A549 (cell line): ENCODE measurements around the gene COPS3. TPM values are rescaled to one million over a fixed set of nuclear protein-coding genes. Genes with fewer than 3 reads are reported as not detected.
A peak's percentile ranks its signal among the peaks of the same experiment; 100 is the strongest.
"Not testable (repeated sequence)": the region's sequence is repeated elsewhere in the genome, so short reads cannot be mapped to it uniquely, and the experiment has no call there.

Source experiments
- ATAC-seq, 2 experiments: fragments of 200-7000 bp in 1 of 2; fragments of >200 bp in 1 of 2; cut with Nextera tagmentation in 1 of 2; cut with Tn5 transposase in 1 of 2; 3 replicates each; pipeline versions ENCODE4 v1.8.0 to v1.9.1; 2018 to 2020; ENCODE audit warnings: mild to moderate bottlenecking in 1 of 2, moderate library complexity in 1 of 2
- CTCF ChIA-PET: fragments of 300-600 bp; sonication (Branson Sonifier 250); formaldehyde crosslinking; extraction: SDS; loops from one replicate; lab custom pipeline; 2021; ENCODE audit warnings: antibody characterized with exemption, inconsistent platforms; lab: Yijun Ruan, JAX
- POLR2A ChIA-PET: fragments of 350-600 bp; formaldehyde crosslinking; extraction: SDS; loops from one replicate; lab custom pipeline; 2021; ENCODE audit warnings: antibody characterized with exemption, inconsistent platforms; lab: Yijun Ruan, JAX
- DNase-seq, 2 experiments: peaks; one replicate each; pipeline versions ENCODE4 v3.0.0 to v3.0.0-alpha.2; 2011 to 2016; ENCODE audit warnings: low read depth in 1 of 2, low spot score in 1 of 2
- FAIRE-seq: peaks from 2 replicates; lab custom pipeline; 2011; peaks lifted over from hg19 to GRCh38; lab: Jason Lieb, UNC
- H3K27ac ChIP-seq, 2 experiments: fragments of >200 bp; sonication (Bioruptor Twin); formaldehyde crosslinking; 3 replicates each; pipeline ENCODE4 v1.5.1; 2016 to 2017
- H3K4me1 ChIP-seq: fragments of >200 bp; sonication (Bioruptor Twin); formaldehyde crosslinking; 3 replicates; pipeline ENCODE4 v1.6.1; 2016
- H3K4me2 ChIP-seq: fragments of >200 bp; sonication (Bioruptor Twin); formaldehyde crosslinking; 3 replicates; pipeline ENCODE4 v1.6.1; 2016
- H3K4me3 ChIP-seq: fragments of >200 bp; sonication (Bioruptor Twin); formaldehyde crosslinking; 3 replicates; pipeline ENCODE4 v1.5.1; 2016
- H3K9me3 ChIP-seq: fragments of >200 bp; sonication (Bioruptor Twin); formaldehyde crosslinking; 3 replicates; pipeline ENCODE4 v1.6.1; 2016
- ATOH8 ChIP-seq: fragments of 250-450 bp; sonication (Bioruptor Pico); IDR thresholded peaks from 2 replicates; pipeline ENCODE4 v1.5.0; 2020; ENCODE audit warnings: low read depth, mild to moderate bottlenecking, moderate library complexity
- BCL3 ChIP-seq: fragments of >200 bp; sonication (Bioruptor Twin); formaldehyde crosslinking; IDR thresholded peaks from 3 replicates; pipeline ENCODE4 v1.6.1; 2016
- BHLHE40 ChIP-seq: IDR thresholded peaks from 2 replicates; pipeline ENCODE4 v1.6.1; 2012; ENCODE audit warnings: low read depth, low read length, inconsistent platforms
- CBX2 ChIP-seq: fragments of 200-600 bp; sonication (generic); IDR thresholded peaks from 2 replicates; pipeline ENCODE4 v1.6.1; 2016; ENCODE audit warnings: low read depth, mild to moderate bottlenecking, borderline replicate concordance
- CEBPB ChIP-seq, 2 experiments: fragments of >200 bp in 1 of 2; sonication (Bioruptor Twin) in 1 of 2; formaldehyde crosslinking in 1 of 2; IDR thresholded peaks; 2 replicates each; pipeline ENCODE4 v1.6.1; 2012 to 2016
- E2F6 ChIP-seq: IDR thresholded peaks from 2 replicates; pipeline ENCODE4 v1.6.1; 2012; ENCODE audit warnings: low read depth, borderline replicate concordance
- EHF ChIP-seq: fragments of 250-450 bp; sonication (Bioruptor Pico); IDR thresholded peaks from 2 replicates; pipeline ENCODE4 v1.5.0; 2020; ENCODE audit warnings: mild to moderate bottlenecking
- EP300 ChIP-seq, 2 experiments: fragments of >200 bp; sonication (Bioruptor Twin); formaldehyde crosslinking; IDR thresholded peaks; 2 replicates in 1 of 2; 3 replicates in 1 of 2; pipeline ENCODE4 v1.6.1; 2016 to 2017
- FOSL2 ChIP-seq, 2 experiments: fragments of 450-650 bp in 1 of 2; fragments of >200 bp in 1 of 2; sonication (Bioruptor Twin) in 1 of 2; formaldehyde crosslinking; IDR thresholded peaks; 2 replicates each; pipeline versions ENCODE4 v1.5.0 to v1.6.1; 2016 to 2020; ENCODE audit warnings: mild to moderate bottlenecking in 1 of 2, moderate library complexity in 1 of 2
- FOXS1 ChIP-seq: fragments of 250-450 bp; sonication (Bioruptor Pico); IDR thresholded peaks from 2 replicates; pipeline ENCODE4 v1.5.0; 2020; ENCODE audit warnings: mild to moderate bottlenecking, moderate library complexity
- HES2 ChIP-seq: fragments of >200 bp; sonication (Bioruptor Twin); formaldehyde crosslinking; IDR thresholded peaks from 2 replicates; pipeline ENCODE4 v1.6.1; 2016
- HEYL ChIP-seq: fragments of 250-450 bp; sonication (Bioruptor Pico); IDR thresholded peaks from 2 replicates; pipeline ENCODE4 v1.8.0; 2021; ENCODE audit warnings: mild to moderate bottlenecking, moderate library complexity
- HMGXB4 ChIP-seq: fragments of 250-450 bp; sonication (Bioruptor Pico); IDR thresholded peaks from 2 replicates; pipeline ENCODE4 v1.5.0; 2021; ENCODE audit warnings: mild to moderate bottlenecking, moderate library complexity, borderline replicate concordance
- HOXA7 ChIP-seq: fragments of 250-450 bp; sonication (Bioruptor Pico); IDR thresholded peaks from 2 replicates; pipeline ENCODE4 v1.5.0; 2020; ENCODE audit warnings: mild to moderate bottlenecking, moderate library complexity
- KDM1A ChIP-seq: fragments of 200-600 bp; sonication (generic); IDR thresholded peaks from 2 replicates; pipeline ENCODE4 v1.6.1; 2016; ENCODE audit warnings: low read depth, mild to moderate bottlenecking
- KDM5A ChIP-seq: fragments of 200-600 bp; sonication (generic); IDR thresholded peaks from 2 replicates; pipeline ENCODE4 v1.6.1; 2016; ENCODE audit warnings: antibody characterized with exemption, mild to moderate bottlenecking
- MAFK ChIP-seq: fragments of 450-650 bp; IDR thresholded peaks from 2 replicates; pipeline ENCODE4 v1.6.1; 2014; ENCODE audit not compliant: partially characterized antibody
- MAX ChIP-seq: IDR thresholded peaks from 2 replicates; pipeline ENCODE4 v1.6.1; 2012
- MYC ChIP-seq: IDR thresholded peaks from 2 replicates; pipeline ENCODE4 v1.6.1; 2012; ENCODE audit warnings: mild to moderate bottlenecking, inconsistent platforms, low read length, improper control_type of control experiment, borderline replicate concordance
- NFE2L2 ChIP-seq: fragments of 150-350 bp; conservative IDR thresholded peaks from 2 replicates; pipeline ENCODE4 v1.6.1; 2014; ENCODE audit warnings: low read length
- RCOR1 ChIP-seq: fragments of 150-350 bp; IDR thresholded peaks from 2 replicates; pipeline ENCODE4 v1.6.1; 2014; ENCODE audit warnings: antibody characterized with exemption, low read length, low read depth
- RFX5 ChIP-seq: fragments of 450-650 bp; IDR thresholded peaks from 2 replicates; pipeline ENCODE4 v1.7.1; 2014; ENCODE audit warnings: antibody characterized with exemption, mild to moderate bottlenecking, moderate library complexity
- SREBF2 ChIP-seq: fragments of 450-650 bp; IDR thresholded peaks from 2 replicates; pipeline ENCODE4 v1.6.1; 2014; ENCODE audit warnings: mild to moderate bottlenecking, moderate library complexity
- TFCP2L1 ChIP-seq: fragments of 250-450 bp; sonication (Bioruptor Pico); IDR thresholded peaks from 2 replicates; pipeline ENCODE4 v1.5.0; 2021; ENCODE audit warnings: mild to moderate bottlenecking
- TP53 ChIP-seq: fragments of 250-450 bp; sonication (Bioruptor Pico); IDR thresholded peaks from 2 replicates; pipeline ENCODE4 v1.5.0; 2021; ENCODE audit warnings: mild to moderate bottlenecking, moderate library complexity
- WGBS: methylation state at CpG from one replicate; pipeline ENCODE4 v1.1.6; 2017; ENCODE audit errors: missing lambda C conversion rate; 5-methylcytosine and 5-hydroxymethylcytosine counted together
- polyA plus RNA-seq, 4 experiments: library from polyadenylated mRNA; depleted of rRNA in 3 of 4; stranded (reverse); fragments of >200 nt; fragmentation: RNase III in 1 of 4; extraction: RNeasy Plus Mini Kit Qiagen cat#74134 plus additional on column Dnase treatment in 1 of 4; gene quantifications; 2 replicates in 3 of 4; 3 replicates in 1 of 4; pipeline ENCODE4 v1.2.3, GENCODE V29; 2011 to 2017

COPS3 gene
- polyA plus RNA-seq, 2 of the 4 experiments (the other 2 are of a cell fraction), result 149 to 204 TPM

- Histone ChIP-seq H3K4me2 (no peak overlapping the region), H3K4me1 (no peaks in the 10 kb centered on the region), H3K9me3 (no peaks in the 10 kb centered on the region), H3K27ac (no peak overlapping the region), H3K4me3 (no peak overlapping the region)
- ATAC-seq (no peak), FAIRE-seq (no peak), DNase-seq (no peak)
- 71% methylated on average over 4 of the region's 4 CpGs for WGBS
- TF ChIP-seq CEBPB (IDR thresholded peaks at IDR 0.05), result no peak
- TF ChIP-seq TP53, result no peak
- TF ChIP-seq RFX5, result no peak
- TF ChIP-seq NFE2L2, result no peak
- TF ChIP-seq HMGXB4 (CRISPR knock-in tag), result no peak
- no peak for TF ChIP-seq SREBF2
- no peak for TF ChIP-seq HES2
- POLR2A ChIA-PET, result no interaction called here
- CTCF ChIA-PET, result interaction anchor here (0.6 to 1.9 kb wide), 4 partner anchors 9 to 704 kb away, joined by 3 to 9 read pairs (median 4); no protein-coding TSS in a partner anchor
Measured at GRCh38 chr17:17289086-17289485, 8.0 kb upstream of the COPS3 start.

GRCh38 chr17:17285951-17286350 lies 4.9 kb upstream of the COPS3 start:
- 68% methylated on average over 5 of the region's 5 CpGs for WGBS
- no peak for TF ChIP-seq MAX
- no peak for TF ChIP-seq MAFK
- TF ChIP-seq KDM5A, result no peak
- TF ChIP-seq FOSL2 (IDR thresholded peaks at IDR 0.05), result no peak
- TF ChIP-seq FOSL2 (CRISPR knock-in tag; IDR thresholded peaks at IDR 0.05), result no peak
- TF ChIP-seq HOXA7 (CRISPR knock-in tag), result no peak
- TF ChIP-seq EHF (CRISPR knock-in tag), result no peak
- TF ChIP-seq FOXS1 (CRISPR knock-in tag), result no peak
- no peak for TF ChIP-seq HEYL (CRISPR knock-in tag)
- TF ChIP-seq ATOH8, result no peak
- TF ChIP-seq KDM1A, result no peak
- TF ChIP-seq RCOR1, result no peak
- TF ChIP-seq E2F6, result no peak
- TF ChIP-seq EP300 (IDR thresholded peaks at IDR 0.05), result no peak
- CTCF ChIA-PET, result no interaction called here
- no peak overlapping the region for H3K4me3 ChIP-seq
- POLR2A ChIA-PET, result no interaction called here
- no peaks in the 10 kb centered on the region for H3K9me3 ChIP-seq
- H3K27ac ChIP-seq, result no peak overlapping the region
- H3K4me1 ChIP-seq, result peaks cover 4% of the 10 kb centered on the region; the same call in 1 of the 3 replicates
- no peak for ATAC-seq
- H3K4me2 ChIP-seq, result no peak overlapping the region
- no peak for DNase-seq
- FAIRE-seq, result no peak

- TF ChIP-seq BHLHE40 (no peak), BCL3 (no peak), CBX2 (no peak), E2F6 (no peak), MYC (no peak), TFCP2L1 (CRISPR knock-in tag) (no peak)
- TF ChIP-seq, all 56 proteins: peak for 0
- no peak for FAIRE-seq
- 93% methylated on average over 4 of the region's 4 CpGs for WGBS
- peak overlapping the region; percentile 87 for H3K4me2 ChIP-seq
- H3K4me1 ChIP-seq, result peaks cover 20% of the 10 kb centered on the region; the same call in 2 of the 3 replicates
- H3K9me3 ChIP-seq, result no peaks in the 10 kb centered on the region
- H3K27ac ChIP-seq, result no peak overlapping the region
- ChIA-PET POLR2A (no interaction called here), CTCF (interaction anchor here (0.6 to 2.4 kb wide), 5 partner anchors 9 to 138 kb away, joined by 3 to 8 read pairs (median 3); no protein-coding TSS in a partner anchor)
- no peak for ATAC-seq
- peak overlapping the region; percentile 94; the same call in 2 of the 3 replicates for H3K4me3 ChIP-seq
- DNase-seq, result no peak
Measured at GRCh38 chr17:17279316-17279715, 1.7 kb downstream of the COPS3 start.

GRCh38 chr17:17277431-17277830 lies 3.6 kb downstream of the COPS3 start:
- ATAC-seq, DNase-seq, H3K27ac ChIP-seq, POLR2A ChIA-PET, H3K4me3 ChIP-seq, H3K9me3 ChIP-seq, FAIRE-seq, H3K4me2 ChIP-seq: not testable (repeated sequence)
- H3K4me1 ChIP-seq, result peaks cover 20% of the 10 kb centered on the region; the same call in 2 of the 3 replicates
- CTCF ChIA-PET, result interaction anchor here (1.1 to 2.4 kb wide), 4 partner anchors 7 to 35 kb away, joined by 3 to 8 read pairs (median 4); no protein-coding TSS in a partner anchor
- WGBS, result 91% methylated on average over 5 of the region's 5 CpGs
